PFSK-1 (cell line): Measurements from ENCODE around the gene TCEA2.

Source experiments
- POLR2AphosphoS5 ChIP-seq: IDR thresholded peaks from 2 replicates; pipeline ENCODE4 v1.6.1; 2012; ENCODE audit warnings: low read depth, mild to moderate bottlenecking, control low read depth, low read length, moderate library complexity
- REST ChIP-seq, 2 experiments: IDR thresholded peaks; 2 replicates each; pipeline versions ENCODE4 v1.6.1 to v1.8.0; 2011 to 2012; ENCODE audit warnings: low read depth in 2 of 2, low read length in 2 of 2, control low read depth in 1 of 2, inconsistent platforms in 1 of 2, mild to moderate bottlenecking in 1 of 2, moderate library complexity in 1 of 2; ENCODE audit not compliant: insufficient read depth in 1 of 2
- SIN3A ChIP-seq: IDR thresholded peaks from 2 replicates; pipeline ENCODE4 v1.6.1; 2012; ENCODE audit warnings: mild to moderate bottlenecking, low read length, moderate library complexity, borderline replicate concordance; ENCODE audit not compliant: insufficient read depth
- TAF1 ChIP-seq: IDR thresholded peaks from 2 replicates; pipeline ENCODE4 v1.6.1; 2012; ENCODE audit warnings: low read length, control low read depth, borderline replicate concordance; ENCODE audit not compliant: insufficient read depth

GRCh38 chr20:64047046-64047389 lies 16.0 kb upstream of the TCEA2 start:
- TF ChIP-seq TAF1 (no peak), SIN3A (no peak), POLR2AphosphoS5 (no peak), REST (IDR thresholded peaks at IDR 0.05; ENCODE audit: insufficient read depth in 1 of 2, low read depth in 2 of 2, low read length in 2 of 2) (no peak)
